GM20000 (cell line): ENCODE results near the gene CTSD.

Experiments used
- DNase-seq: peaks from one replicate; pipeline ENCODE4 v3.0.0; 2012; ENCODE audit warnings: low spot score
- TF ChIP-seq, protein P1 (sequence below): IDR thresholded peaks from 2 replicates; pipeline ENCODE4 v1.5.1; 2012; ENCODE audit warnings: mild to moderate bottlenecking, control low read depth; ENCODE audit errors: extremely low read depth, missing control alignments

The CTSD gene

DNA sequence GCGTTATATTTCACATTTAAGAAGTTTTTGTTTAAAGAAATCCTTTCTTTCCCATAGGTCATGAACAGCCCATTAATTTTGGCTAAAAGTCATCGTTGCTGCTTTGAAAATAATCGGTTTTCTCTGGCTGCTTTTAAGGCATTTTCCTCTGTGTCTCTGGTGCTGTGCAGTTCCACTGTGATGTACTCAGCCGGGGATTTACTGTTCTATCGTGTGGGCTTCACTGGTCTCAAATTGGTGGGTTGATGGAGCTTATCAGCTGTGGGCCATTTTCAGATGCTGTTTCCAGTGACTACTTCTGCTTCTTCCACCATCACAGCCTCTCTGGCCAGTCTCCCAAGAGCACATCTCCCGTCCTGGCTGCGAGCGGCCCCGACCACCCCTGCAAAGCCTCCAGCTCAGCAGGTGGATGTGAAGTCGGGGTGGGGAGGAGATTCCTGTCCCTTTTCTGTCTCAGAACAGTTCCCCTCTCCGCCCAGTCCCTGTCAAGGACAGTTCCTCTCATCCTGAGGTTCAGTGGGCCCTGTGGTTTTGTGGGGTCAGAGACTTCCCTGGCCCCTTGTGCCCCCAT lies 33.6 kb downstream of the CTSD start:
- DNase-seq, result no peak
- TF ChIP-seq, protein P1, sequence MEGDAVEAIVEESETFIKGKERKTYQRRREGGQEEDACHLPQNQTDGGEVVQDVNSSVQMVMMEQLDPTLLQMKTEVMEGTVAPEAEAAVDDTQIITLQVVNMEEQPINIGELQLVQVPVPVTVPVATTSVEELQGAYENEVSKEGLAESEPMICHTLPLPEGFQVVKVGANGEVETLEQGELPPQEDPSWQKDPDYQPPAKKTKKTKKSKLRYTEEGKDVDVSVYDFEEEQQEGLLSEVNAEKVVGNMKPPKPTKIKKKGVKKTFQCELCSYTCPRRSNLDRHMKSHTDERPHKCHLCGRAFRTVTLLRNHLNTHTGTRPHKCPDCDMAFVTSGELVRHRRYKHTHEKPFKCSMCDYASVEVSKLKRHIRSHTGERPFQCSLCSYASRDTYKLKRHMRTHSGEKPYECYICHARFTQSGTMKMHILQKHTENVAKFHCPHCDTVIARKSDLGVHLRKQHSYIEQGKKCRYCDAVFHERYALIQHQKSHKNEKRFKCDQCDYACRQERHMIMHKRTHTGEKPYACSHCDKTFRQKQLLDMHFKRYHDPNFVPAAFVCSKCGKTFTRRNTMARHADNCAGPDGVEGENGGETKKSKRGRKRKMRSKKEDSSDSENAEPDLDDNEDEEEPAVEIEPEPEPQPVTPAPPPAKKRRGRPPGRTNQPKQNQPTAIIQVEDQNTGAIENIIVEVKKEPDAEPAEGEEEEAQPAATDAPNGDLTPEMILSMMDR, result no peak

DNA sequence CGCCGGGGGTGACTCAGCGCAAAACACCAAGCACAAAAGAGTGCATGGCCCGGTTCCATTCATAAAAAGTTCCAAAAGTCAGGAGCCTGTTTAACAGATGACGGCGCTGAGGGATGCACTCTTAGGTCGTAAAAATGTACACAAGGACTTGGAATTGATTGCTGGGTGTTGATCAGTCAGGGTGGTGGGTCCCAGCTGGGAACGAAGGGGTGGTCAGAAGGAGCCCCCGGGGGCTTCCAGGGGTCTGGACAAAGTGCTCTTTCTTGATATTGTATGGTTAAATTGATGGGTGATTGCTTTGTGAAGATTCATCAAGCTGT lies 34.1 kb downstream of the CTSD start:
- DNase-seq, result no peak

GRCh38 chr11:1728931-1729691 lies 34.6 kb downstream of the CTSD start:
- DNase-seq, result no peak

More for the DNA sequence above, 34.1 kb downstream of the CTSD start:
- TF ChIP-seq, protein P1, result no peak

GRCh38 chr11:1728301-1728700 lies 35.4 kb downstream of the CTSD start:
- TF ChIP-seq, protein P1, result no peak
- no peak for DNase-seq

More at GRCh38 chr11:1728931-1729691, 34.6 kb downstream of the CTSD start:
- TF ChIP-seq, protein P1, result no peak

- no peak for DNase-seq
- TF ChIP-seq, protein P1, result no peak
Measured at GRCh38 chr11:1727861-1728260, 35.9 kb downstream of the CTSD start.

DNA sequence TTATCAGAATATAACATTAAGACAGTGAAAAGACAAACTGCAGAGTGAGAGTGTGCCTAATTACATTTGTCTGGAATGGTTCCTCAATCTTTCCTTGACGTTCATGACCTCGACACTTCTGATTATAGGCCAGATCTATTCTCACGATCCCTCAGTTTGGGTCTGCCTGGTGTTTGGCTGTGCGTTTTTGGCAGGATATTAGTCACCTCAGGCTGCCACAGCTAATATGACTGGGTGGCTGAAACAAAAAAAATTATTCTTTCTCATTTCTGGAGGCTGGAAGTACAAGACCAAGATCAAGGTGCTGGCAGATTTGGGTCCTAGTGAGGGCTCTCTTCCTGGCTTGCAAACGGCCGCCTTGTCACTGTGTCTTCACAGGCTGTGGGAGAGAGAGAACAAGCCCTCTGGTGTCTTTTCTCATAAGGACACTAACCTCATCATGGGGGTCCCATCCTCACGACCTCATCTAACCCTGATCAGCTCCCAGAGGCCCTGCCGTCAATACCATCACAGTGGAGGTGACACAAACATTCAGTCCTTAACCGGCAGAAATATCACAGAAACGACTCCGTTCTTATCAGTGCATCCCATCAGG lies 36.5 kb downstream of the CTSD start:
- no peak for DNase-seq
- TF ChIP-seq, protein P1, result no peak

DNA sequence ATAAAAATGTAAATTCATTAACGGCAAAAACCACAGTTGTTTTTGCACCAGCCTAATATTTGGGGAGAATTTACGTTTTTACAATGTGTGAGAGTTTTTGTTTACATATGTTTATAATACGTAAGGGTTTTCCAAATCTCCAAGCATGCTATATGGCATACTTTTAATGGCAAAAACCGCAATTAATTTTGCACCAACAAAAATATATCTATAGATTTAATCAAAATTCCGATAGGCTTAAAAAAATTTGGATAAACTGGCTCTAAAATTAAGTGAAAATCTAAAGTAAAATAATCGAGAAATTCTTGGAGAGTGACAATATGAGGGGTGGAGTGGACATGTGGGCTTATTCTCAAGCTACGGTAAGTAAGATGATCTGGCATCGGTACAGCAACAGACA lies 43.9 kb downstream of the CTSD start:
- no peak for DNase-seq
- TF ChIP-seq, protein P1, result no peak
